Measurements from ENCODE around the gene ABLIM2.

- no peak for TF ChIP-seq POLR2A (IDR thresholded peaks at IDR 0.05)
- TF ChIP-seq, protein P1, sequence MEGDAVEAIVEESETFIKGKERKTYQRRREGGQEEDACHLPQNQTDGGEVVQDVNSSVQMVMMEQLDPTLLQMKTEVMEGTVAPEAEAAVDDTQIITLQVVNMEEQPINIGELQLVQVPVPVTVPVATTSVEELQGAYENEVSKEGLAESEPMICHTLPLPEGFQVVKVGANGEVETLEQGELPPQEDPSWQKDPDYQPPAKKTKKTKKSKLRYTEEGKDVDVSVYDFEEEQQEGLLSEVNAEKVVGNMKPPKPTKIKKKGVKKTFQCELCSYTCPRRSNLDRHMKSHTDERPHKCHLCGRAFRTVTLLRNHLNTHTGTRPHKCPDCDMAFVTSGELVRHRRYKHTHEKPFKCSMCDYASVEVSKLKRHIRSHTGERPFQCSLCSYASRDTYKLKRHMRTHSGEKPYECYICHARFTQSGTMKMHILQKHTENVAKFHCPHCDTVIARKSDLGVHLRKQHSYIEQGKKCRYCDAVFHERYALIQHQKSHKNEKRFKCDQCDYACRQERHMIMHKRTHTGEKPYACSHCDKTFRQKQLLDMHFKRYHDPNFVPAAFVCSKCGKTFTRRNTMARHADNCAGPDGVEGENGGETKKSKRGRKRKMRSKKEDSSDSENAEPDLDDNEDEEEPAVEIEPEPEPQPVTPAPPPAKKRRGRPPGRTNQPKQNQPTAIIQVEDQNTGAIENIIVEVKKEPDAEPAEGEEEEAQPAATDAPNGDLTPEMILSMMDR (IDR thresholded peaks at IDR 0.05) = no peak
Observed at GRCh38 chr4:8041172-8041571, 117.4 kb downstream of the ABLIM2 start.
